ENCODE measurements around the gene ELAC2.

Gene ELAC2

DNA sequence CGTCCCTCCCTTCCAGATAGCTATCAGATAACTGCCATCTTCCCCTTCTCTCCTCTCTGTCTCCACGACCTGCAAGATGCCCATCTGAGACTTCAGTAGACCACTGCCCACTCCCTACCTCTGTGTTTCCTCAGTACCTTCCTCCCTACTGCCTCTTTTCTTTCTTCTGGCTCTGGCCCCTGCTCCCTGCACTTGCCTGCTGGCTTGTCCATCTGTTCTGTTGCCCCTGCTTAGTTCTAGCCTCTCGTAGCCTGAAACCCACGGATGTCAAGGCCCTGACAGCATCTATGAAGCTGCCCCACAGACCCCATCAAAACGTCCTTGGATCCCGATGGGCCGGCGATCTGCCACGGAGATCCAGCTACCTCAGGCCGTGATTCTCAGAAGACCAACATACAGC is 53.0 kb downstream of the ELAC2 start:
- Histone ChIP-seq H3K9me3 (ENCODE audit: control insufficient read depth, insufficient read depth, low read length) (no peaks in the 10 kb centered on the region), H3K9ac (ENCODE audit: low read depth, low read length) (no peak overlapping the region), H3K36me3 (ENCODE audit: insufficient read depth, low read length) (no peaks in the 10 kb centered on the region), H3K4me1 (ENCODE audit: insufficient read depth, low read length) (no peaks in the 10 kb centered on the region)

DNA sequence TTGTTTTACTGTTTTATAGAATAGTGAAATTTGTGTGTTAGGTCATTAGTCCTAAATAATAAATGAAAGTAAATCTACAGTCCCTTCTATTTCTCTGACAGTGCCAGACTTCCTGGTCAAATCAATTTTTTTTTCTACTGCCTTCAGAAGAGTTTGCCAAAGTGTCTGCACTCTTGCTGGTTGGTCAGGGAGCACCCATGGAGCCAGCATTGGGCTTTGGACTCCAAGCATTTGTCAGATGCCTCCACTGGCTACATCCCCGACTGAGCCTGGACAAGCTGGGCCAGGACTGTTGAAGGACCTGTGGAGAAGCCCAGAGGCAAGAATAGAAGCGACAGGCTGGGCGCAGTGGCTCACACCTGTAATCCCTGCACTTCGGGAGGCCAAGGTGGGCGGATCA is 53.7 kb downstream of the ELAC2 start:
- no peaks in the 10 kb centered on the region for H3K9me3 ChIP-seq (ENCODE audit: control insufficient read depth, insufficient read depth, low read length)

DNA sequence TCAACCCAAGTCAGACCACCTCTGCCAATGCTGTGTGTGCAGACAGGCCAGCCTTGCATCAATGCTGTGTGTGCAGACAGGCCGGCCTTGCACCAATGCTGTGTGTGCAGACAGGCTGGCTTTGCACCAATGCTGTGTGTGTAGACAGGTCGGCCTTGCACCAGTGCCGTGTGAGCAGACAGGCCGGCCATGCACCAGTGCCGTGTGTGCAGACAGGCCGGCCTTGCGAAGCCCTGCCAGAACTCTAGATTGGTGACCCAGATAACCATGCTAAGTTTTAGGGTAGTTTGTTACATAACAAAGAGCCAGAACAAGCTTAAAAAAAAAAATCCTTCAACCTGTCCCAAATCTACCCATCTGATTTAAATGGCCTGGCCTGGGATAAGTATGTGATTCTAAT is 54.3 kb downstream of the ELAC2 start:
- Histone ChIP-seq H3K9me3 (ENCODE audit: control insufficient read depth, insufficient read depth, low read length) (no peaks in the 10 kb centered on the region), H3K4me1 (ENCODE audit: insufficient read depth, low read length) (no peaks in the 10 kb centered on the region), H3K36me3 (ENCODE audit: insufficient read depth, low read length) (no peaks in the 10 kb centered on the region), H3K9ac (ENCODE audit: low read depth, low read length) (no peak overlapping the region)

More for the DNA sequence above, 53.7 kb downstream of the ELAC2 start:
- H3K9ac ChIP-seq (ENCODE audit: low read depth, low read length), result no peak overlapping the region
- H3K36me3 ChIP-seq (ENCODE audit: insufficient read depth, low read length), result no peaks in the 10 kb centered on the region
- H3K4me1 ChIP-seq (ENCODE audit: insufficient read depth, low read length), result no peaks in the 10 kb centered on the region

DNA sequence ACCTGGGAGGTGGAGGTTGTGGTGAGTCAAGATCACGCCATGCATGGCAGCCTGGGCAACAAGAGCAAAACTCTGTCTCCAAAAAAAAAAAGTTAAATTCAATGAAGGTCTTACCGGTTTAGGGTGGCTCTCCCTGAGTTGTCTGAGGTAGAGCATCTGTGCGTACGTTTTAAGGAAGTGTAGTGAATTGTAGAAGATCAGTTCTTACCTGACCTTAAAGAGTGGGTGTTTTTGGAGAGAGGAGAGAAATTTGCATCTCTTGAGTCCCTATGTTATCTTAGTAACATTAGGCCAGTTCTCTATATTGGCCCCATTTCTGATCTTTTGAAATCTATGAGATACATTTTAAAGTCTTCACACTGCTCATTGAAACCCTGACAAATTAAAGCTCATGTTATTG is 56.2 kb downstream of the ELAC2 start:
- H3K4me1 ChIP-seq (ENCODE audit: insufficient read depth, low read length), result no peaks in the 10 kb centered on the region
- no peaks in the 10 kb centered on the region; the same call in 1 of the 2 replicates for H3K36me3 ChIP-seq (ENCODE audit: insufficient read depth, low read length)
- no peaks in the 10 kb centered on the region for H3K9me3 ChIP-seq (ENCODE audit: control insufficient read depth, insufficient read depth, low read length)
- no peak overlapping the region for H3K9ac ChIP-seq (ENCODE audit: low read depth, low read length)

DNA sequence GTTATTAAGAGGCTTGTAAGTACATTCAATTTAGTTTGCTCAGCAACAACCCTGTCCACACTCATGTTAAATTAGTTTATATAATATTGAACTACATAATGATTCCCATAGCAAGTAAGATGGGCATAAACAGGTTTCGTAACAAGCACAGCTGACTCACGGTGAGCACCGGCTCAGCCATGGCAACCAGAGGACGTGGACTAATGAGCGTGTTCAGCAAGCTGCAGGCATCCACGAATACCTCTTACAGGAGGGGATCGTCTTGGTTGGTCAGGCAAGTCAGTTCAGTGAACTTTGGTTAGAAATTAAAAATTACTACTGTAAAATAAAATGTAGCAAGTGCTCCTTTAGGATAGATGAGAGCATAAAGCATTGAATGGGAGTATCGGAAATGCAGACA is 58.4 kb downstream of the ELAC2 start:
- no peak overlapping the region for H3K9ac ChIP-seq (ENCODE audit: low read depth, low read length)
- no peaks in the 10 kb centered on the region; the same call in 1 of the 2 replicates for H3K9me3 ChIP-seq (ENCODE audit: control insufficient read depth, insufficient read depth, low read length)
- no peaks in the 10 kb centered on the region; the same call in 1 of the 2 replicates for H3K36me3 ChIP-seq (ENCODE audit: insufficient read depth, low read length)
- H3K4me1 ChIP-seq (ENCODE audit: insufficient read depth, low read length), result no peaks in the 10 kb centered on the region

DNA sequence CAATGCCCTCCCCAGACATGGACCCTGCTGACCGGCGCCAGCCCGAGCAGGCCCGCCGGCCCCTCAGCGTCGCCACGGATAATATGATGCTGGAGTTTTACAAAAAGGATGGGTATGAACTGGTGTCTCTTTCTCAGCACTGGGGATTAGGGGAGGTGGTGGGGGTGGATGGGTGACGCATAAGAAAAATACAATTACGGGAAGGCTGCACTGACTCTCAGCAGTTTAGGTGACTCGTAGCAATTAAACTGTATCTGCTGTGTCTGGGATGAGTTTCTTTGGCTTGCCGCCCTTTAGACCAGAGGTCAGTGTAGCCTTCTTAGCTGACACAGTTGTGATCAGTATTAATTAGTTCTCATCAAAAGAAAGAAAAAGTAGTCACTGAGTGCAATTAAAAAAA is 59.0 kb downstream of the ELAC2 start:
- H3K9me3 ChIP-seq (ENCODE audit: control insufficient read depth, insufficient read depth, low read length), result no peaks in the 10 kb centered on the region; the same call in 1 of the 2 replicates
- H3K4me1 ChIP-seq (ENCODE audit: insufficient read depth, low read length), result no peaks in the 10 kb centered on the region

DNA sequence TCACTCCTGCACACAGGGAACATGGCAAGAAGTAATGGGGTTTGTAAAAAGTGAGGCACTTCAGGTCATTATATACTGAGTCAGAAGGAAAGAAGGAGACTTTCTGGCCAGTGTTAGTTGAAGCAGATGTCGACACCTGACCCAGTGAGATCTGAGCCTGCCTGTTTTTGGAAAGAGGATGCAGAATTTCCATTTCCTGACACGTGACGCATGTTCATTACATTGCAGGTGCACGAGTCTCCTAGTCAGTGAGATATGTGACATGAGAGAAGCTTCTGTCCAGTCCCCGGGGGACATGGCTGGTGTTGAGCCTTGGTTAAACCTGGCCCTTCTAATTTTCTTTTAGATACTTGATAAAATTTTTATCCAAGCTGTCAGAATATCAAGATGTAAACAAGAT is 62.3 kb downstream of the ELAC2 start:
- Histone ChIP-seq H3K4me1 (ENCODE audit: insufficient read depth, low read length) (no peaks in the 10 kb centered on the region), H3K36me3 (ENCODE audit: insufficient read depth, low read length) (peaks cover 3% of the 10 kb centered on the region), H3K9me3 (ENCODE audit: control insufficient read depth, insufficient read depth, low read length) (no peaks in the 10 kb centered on the region; the same call in 1 of the 2 replicates), H3K9ac (ENCODE audit: low read depth, low read length) (no peak overlapping the region)

More for the DNA sequence above, 59.0 kb downstream of the ELAC2 start:
- Histone ChIP-seq H3K36me3 (ENCODE audit: insufficient read depth, low read length) (no peaks in the 10 kb centered on the region; the same call in 1 of the 2 replicates), H3K9ac (ENCODE audit: low read depth, low read length) (no peak overlapping the region)

DNA sequence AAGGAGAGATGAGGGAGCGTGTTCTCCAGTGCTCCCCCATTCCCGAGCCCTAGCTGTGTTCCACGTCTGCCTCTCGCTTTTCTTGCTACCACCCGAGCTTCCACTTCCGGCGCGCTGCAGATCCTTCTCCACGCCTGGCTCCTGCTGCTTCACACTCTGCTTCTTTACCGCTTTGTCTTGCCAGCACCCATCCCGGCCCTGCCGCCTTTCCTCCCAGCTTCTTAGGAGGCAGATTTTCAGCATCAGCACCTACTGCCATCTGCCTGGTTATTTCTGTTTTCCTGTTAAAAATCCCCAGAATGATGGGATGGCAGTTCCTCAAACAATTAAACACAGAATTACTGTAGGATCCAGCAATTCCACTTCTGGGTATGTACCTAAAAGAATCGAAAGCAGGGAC is 64.7 kb downstream of the ELAC2 start:
- H3K4me1 ChIP-seq (ENCODE audit: insufficient read depth, low read length), result no peaks in the 10 kb centered on the region
- no peak overlapping the region for H3K9ac ChIP-seq (ENCODE audit: low read depth, low read length)
- H3K9me3 ChIP-seq (ENCODE audit: control insufficient read depth, insufficient read depth, low read length), result no peaks in the 10 kb centered on the region; the same call in 1 of the 2 replicates
- peaks cover 3% of the 10 kb centered on the region for H3K36me3 ChIP-seq (ENCODE audit: insufficient read depth, low read length)

DNA sequence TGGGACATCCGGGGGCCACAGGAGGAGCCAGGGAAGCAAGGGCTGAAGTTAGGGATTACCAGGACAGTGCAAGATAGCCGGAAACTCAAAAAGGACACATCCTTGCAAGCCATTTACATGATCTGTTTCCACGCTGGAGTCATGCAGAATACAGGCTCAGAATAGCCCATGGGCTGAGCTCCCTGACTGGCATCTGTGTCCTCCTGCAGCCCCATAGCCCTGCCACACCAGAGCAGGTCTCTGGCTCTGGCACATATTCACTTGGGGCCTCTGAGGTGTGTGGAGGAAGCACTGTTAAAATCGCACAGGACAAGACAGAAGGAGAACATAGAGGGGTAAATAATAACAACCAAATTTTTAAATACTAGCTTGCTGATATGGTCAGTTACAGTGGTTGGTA is 65.8 kb downstream of the ELAC2 start:
- no peaks in the 10 kb centered on the region; the same call in 1 of the 2 replicates for H3K9me3 ChIP-seq (ENCODE audit: control insufficient read depth, insufficient read depth, low read length)
- peaks cover 3% of the 10 kb centered on the region for H3K36me3 ChIP-seq (ENCODE audit: insufficient read depth, low read length)
- H3K9ac ChIP-seq (ENCODE audit: low read depth, low read length), result no peak overlapping the region
- H3K4me1 ChIP-seq (ENCODE audit: insufficient read depth, low read length), result no peaks in the 10 kb centered on the region

DNA sequence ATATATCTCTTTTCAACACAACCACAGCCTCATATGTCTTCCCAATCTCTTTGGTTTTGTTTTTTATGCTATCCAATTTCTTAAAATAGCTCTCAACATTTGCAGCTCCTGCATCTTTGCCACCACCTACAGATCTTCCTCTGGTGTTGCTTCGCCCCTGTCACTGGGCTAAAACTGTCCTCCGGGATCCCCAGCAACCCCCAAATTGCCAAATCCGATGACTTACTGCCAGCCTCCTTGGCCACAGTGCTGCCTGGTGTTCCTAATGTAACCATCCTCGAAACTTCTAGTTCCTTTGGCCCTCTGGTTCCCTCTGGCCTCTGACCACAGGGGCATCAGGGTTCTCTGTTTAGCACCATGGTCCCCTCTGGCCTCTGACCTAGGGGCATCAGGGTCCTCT is 70.8 kb downstream of the ELAC2 start:
- no peaks in the 10 kb centered on the region for H3K4me1 ChIP-seq (ENCODE audit: insufficient read depth, low read length)
- no peak overlapping the region for H3K9ac ChIP-seq (ENCODE audit: low read depth, low read length)
- peaks cover 3% of the 10 kb centered on the region; the same call in 1 of the 2 replicates for H3K36me3 ChIP-seq (ENCODE audit: insufficient read depth, low read length)
- no peaks in the 10 kb centered on the region for H3K9me3 ChIP-seq (ENCODE audit: control insufficient read depth, insufficient read depth, low read length)

Measured in ES-I3 (cell line).